Neural cell (in vitro differentiated cells): ENCODE measurements around the gene FAM168B.

ENCODE experiments used
- CTCF ChIP-seq: fragments of 450-650 bp; IDR thresholded peaks from 2 replicates; pipeline ENCODE4 v1.5.1; 2014; ENCODE audit warnings: antibody characterized with exemption, mild to moderate bottlenecking, moderate library complexity; ENCODE audit not compliant: poor library complexity, severe bottlenecking
- EZH2 ChIP-seq: fragments of 200-600, 300-800 bp; shearing (Covaris generic), sonication (generic); IDR thresholded peaks from 2 replicates; pipeline ENCODE4 v1.6.1; 2014; ENCODE audit warnings: antibody characterized with exemption, low read length, borderline replicate concordance, mild to moderate bottlenecking; ENCODE audit not compliant: insufficient read depth, poor library complexity, severe bottlenecking
- POLR2AphosphoS5 ChIP-seq: IDR thresholded peaks from 2 replicates; pipeline ENCODE4 v1.6.1; 2012
- REST ChIP-seq: IDR thresholded peaks from 2 replicates; pipeline ENCODE4 v1.6.1; 2012; ENCODE audit warnings: borderline replicate concordance

GRCh38 chr2:131058214-131058843, 34.9 kb downstream of the FAM168B start:
- TF ChIP-seq EZH2, result no peak
- TF ChIP-seq CTCF, result no peak
- TF ChIP-seq REST, result no peak
- TF ChIP-seq POLR2AphosphoS5, result no peak
